Activated T-helper 17 cell treated with anti-CD3 and anti-CD28 coated beads, Interleukin-2, amount 50 U/mL, for 72 hours (primary cell): ENCODE measurements around the gene ARSB. TPM values are rescaled to one million over a fixed set of nuclear protein-coding genes. Genes with fewer than 3 reads are reported as not detected.
"Not testable (repeated sequence)": the region's sequence is repeated elsewhere in the genome, so short reads cannot be mapped to it uniquely, and the experiment has no call there.

Experiments
- ATAC-seq: fragments of 150-1000 bp; cut with Tn5 transposase; replicated peaks from 2 replicates; pipeline ENCODE4 v1.10.0; 2021; ENCODE audit warnings: mild to moderate bottlenecking, moderate library complexity
- H3K27ac Mint-ChIP-seq: one replicate; pipeline ENCODE4 v1.8.0; 2022; ENCODE audit warnings: mixed read lengths
- H3K27me3 Mint-ChIP-seq: one replicate; pipeline ENCODE4 v1.8.0; 2022; ENCODE audit warnings: mixed read lengths
- H3K36me3 Mint-ChIP-seq: one replicate; pipeline ENCODE4 v1.8.0; 2022; ENCODE audit warnings: low read depth, mild to moderate bottlenecking, mixed read lengths
- H3K4me1 Mint-ChIP-seq: one replicate; pipeline ENCODE4 v1.8.0; 2022; ENCODE audit warnings: mixed read lengths
- H3K4me3 Mint-ChIP-seq: one replicate; pipeline ENCODE4 v1.8.0; 2022; ENCODE audit warnings: mild to moderate bottlenecking, mixed read lengths
- H3K9me3 Mint-ChIP-seq: one replicate; pipeline ENCODE4 v1.8.0; 2022; ENCODE audit warnings: mixed read lengths
- total RNA-seq, 2 donors: library from RNA; stranded (reverse); gene quantifications; one replicate each; pipeline ENCODE4 v1.2.3, GENCODE V29; 2022

ARSB gene
- total RNA-seq, 2 donors from 2014 or later: 6.2 to 21.9 TPM

GRCh38 chr5:78888580-78889368, 96.3 kb downstream of the ARSB start:
- H3K36me3 Mint-ChIP-seq: peaks cover 6% of the 10 kb centered on the region
- no peaks in the 10 kb centered on the region for H3K27me3 Mint-ChIP-seq
- H3K4me3 Mint-ChIP-seq: no peak overlapping the region
- H3K9me3 Mint-ChIP-seq: no peaks in the 10 kb centered on the region
- no peak overlapping the region for H3K27ac Mint-ChIP-seq
- no peak for ATAC-seq
- H3K4me1 Mint-ChIP-seq: peaks cover 14% of the 10 kb centered on the region

- Mint-ChIP-seq H3K27ac (no peak overlapping the region), H3K4me3 (no peak overlapping the region), H3K4me1 (peaks cover 14% of the 10 kb centered on the region), H3K27me3 (no peaks in the 10 kb centered on the region), H3K9me3 (no peaks in the 10 kb centered on the region), H3K36me3 (peaks cover 6% of the 10 kb centered on the region)
- ATAC-seq: peak; percentile 76
Observed at GRCh38 chr5:78887384-78888118, 97.6 kb downstream of the ARSB start.

GRCh38 chr5:78886341-78887230, 98.5 kb downstream of the ARSB start:
- Mint-ChIP-seq H3K4me3 (no peak overlapping the region), H3K36me3 (peaks cover 6% of the 10 kb centered on the region), H3K9me3 (no peaks in the 10 kb centered on the region), H3K27ac (no peak overlapping the region), H3K4me1 (peaks cover 14% of the 10 kb centered on the region), H3K27me3 (no peaks in the 10 kb centered on the region)
- ATAC-seq: no peak

- Mint-ChIP-seq H3K4me3 (no peak overlapping the region), H3K27me3 (no peaks in the 10 kb centered on the region), H3K4me1 (no peaks in the 10 kb centered on the region), H3K36me3 (peaks cover 6% of the 10 kb centered on the region), H3K27ac (no peak overlapping the region), H3K9me3 (no peaks in the 10 kb centered on the region)
- no peak for ATAC-seq
Observed at GRCh38 chr5:78881884-78882283, 103.2 kb downstream of the ARSB start.

- Mint-ChIP-seq H3K27me3 (no peaks in the 10 kb centered on the region), H3K4me1 (no peaks in the 10 kb centered on the region), H3K27ac (no peak overlapping the region)
Observed at GRCh38 chr5:78879516-78879915, 105.6 kb downstream of the ARSB start.

GRCh38 chr5:78866076-78866475, 119.0 kb downstream of the ARSB start:
- H3K4me3 Mint-ChIP-seq: not testable (repeated sequence)
- H3K27ac Mint-ChIP-seq: peak overlapping the region; percentile 43

More at GRCh38 chr5:78879516-78879915, 105.6 kb downstream of the ARSB start:
- H3K4me3 Mint-ChIP-seq: no peak overlapping the region
- H3K9me3 Mint-ChIP-seq: no peaks in the 10 kb centered on the region
- H3K36me3 Mint-ChIP-seq: no peaks in the 10 kb centered on the region
- ATAC-seq: no peak

GRCh38 chr5:78858364-78858763, 126.7 kb downstream of the ARSB start:
- no peak for ATAC-seq
- peaks cover 13% of the 10 kb centered on the region for H3K36me3 Mint-ChIP-seq
- H3K4me1 Mint-ChIP-seq: no peaks in the 10 kb centered on the region
- H3K4me3 Mint-ChIP-seq: no peak overlapping the region
- no peaks in the 10 kb centered on the region for H3K27me3 Mint-ChIP-seq
- H3K9me3 Mint-ChIP-seq: peaks cover 11% of the 10 kb centered on the region
- H3K27ac Mint-ChIP-seq: no peak overlapping the region

More at GRCh38 chr5:78866076-78866475, 119.0 kb downstream of the ARSB start:
- H3K36me3 Mint-ChIP-seq: peaks cover 21% of the 10 kb centered on the region
- H3K9me3 Mint-ChIP-seq: peaks cover 15% of the 10 kb centered on the region
- not testable (repeated sequence) for H3K27me3 Mint-ChIP-seq, ATAC-seq
- H3K4me1 Mint-ChIP-seq: peaks cover 12% of the 10 kb centered on the region

- Mint-ChIP-seq H3K36me3 (peaks cover 5% of the 10 kb centered on the region), H3K27ac (no peak overlapping the region), H3K4me3 (no peak overlapping the region), H3K4me1 (no peaks in the 10 kb centered on the region), H3K27me3 (no peaks in the 10 kb centered on the region), H3K9me3 (peaks cover 8% of the 10 kb centered on the region)
- no peak for ATAC-seq
Observed at GRCh38 chr5:78855026-78855425, 130.1 kb downstream of the ARSB start.

- not testable (repeated sequence) for H3K4me3 Mint-ChIP-seq
Observed at GRCh38 chr5:78851891-78852290, 133.2 kb downstream of the ARSB start.

GRCh38 chr5:78845470-78845869, 139.6 kb downstream of the ARSB start:
- H3K4me1 Mint-ChIP-seq: no peaks in the 10 kb centered on the region
- H3K36me3 Mint-ChIP-seq: no peaks in the 10 kb centered on the region
- ATAC-seq: no peak

More at GRCh38 chr5:78851891-78852290, 133.2 kb downstream of the ARSB start:
- not testable (repeated sequence) for H3K27me3 Mint-ChIP-seq, H3K9me3 Mint-ChIP-seq, ATAC-seq, H3K4me1 Mint-ChIP-seq, H3K36me3 Mint-ChIP-seq, H3K27ac Mint-ChIP-seq

GRCh38 chr5:78843436-78843835, 141.7 kb downstream of the ARSB start:
- Mint-ChIP-seq H3K27me3 (no peaks in the 10 kb centered on the region), H3K4me1 (no peaks in the 10 kb centered on the region), H3K9me3 (peaks cover 6% of the 10 kb centered on the region), H3K36me3 (peaks cover under 1% of the 10 kb centered on the region), H3K4me3 (no peak overlapping the region), H3K27ac (no peak overlapping the region)
- no peak for ATAC-seq

More at GRCh38 chr5:78845470-78845869, 139.6 kb downstream of the ARSB start:
- Mint-ChIP-seq H3K27me3 (no peaks in the 10 kb centered on the region), H3K27ac (no peak overlapping the region), H3K4me3 (no peak overlapping the region), H3K9me3 (peaks cover 6% of the 10 kb centered on the region)

GRCh38 chr5:78841767-78842166, 143.3 kb downstream of the ARSB start:
- Mint-ChIP-seq H3K36me3 (peaks cover 8% of the 10 kb centered on the region), H3K9me3 (peaks cover 6% of the 10 kb centered on the region), H3K4me3 (no peak overlapping the region), H3K27me3 (no peaks in the 10 kb centered on the region), H3K4me1 (no peaks in the 10 kb centered on the region), H3K27ac (no peak overlapping the region)
- no peak for ATAC-seq

- H3K9me3 Mint-ChIP-seq: no peaks in the 10 kb centered on the region
- no peak overlapping the region for H3K4me3 Mint-ChIP-seq
- no peaks in the 10 kb centered on the region for H3K27me3 Mint-ChIP-seq
- H3K4me1 Mint-ChIP-seq: no peaks in the 10 kb centered on the region
- peaks cover 14% of the 10 kb centered on the region for H3K36me3 Mint-ChIP-seq
- H3K27ac Mint-ChIP-seq: no peak overlapping the region
- ATAC-seq: no peak
Observed at GRCh38 chr5:78838753-78839152, 146.4 kb downstream of the ARSB start.

GRCh38 chr5:78837836-78838235, 147.3 kb downstream of the ARSB start:
- H3K36me3 Mint-ChIP-seq: peaks cover 14% of the 10 kb centered on the region
- no peak for ATAC-seq
- no peak overlapping the region for H3K27ac Mint-ChIP-seq
- H3K27me3 Mint-ChIP-seq: no peaks in the 10 kb centered on the region
- H3K4me1 Mint-ChIP-seq: no peaks in the 10 kb centered on the region
- H3K4me3 Mint-ChIP-seq: no peak overlapping the region
- no peaks in the 10 kb centered on the region for H3K9me3 Mint-ChIP-seq
